Right cardiac atrium (tissue), 5 donors: Measurements from ENCODE around the gene TMEM114. TPM values are rescaled to one million over a fixed set of nuclear protein-coding genes. Genes with fewer than 3 reads are reported as not detected.
A peak's percentile ranks its signal among the peaks of the same experiment; 100 is the strongest.

Experiments
- ATAC-seq, 2 donors: fragments of 200-7000 bp; cut with Tn5 transposase; one replicate each; pipeline versions ENCODE4 v1.8.0 to v1.9.1; 2020; ENCODE audit warnings: moderate library complexity in 2 of 2, mild to moderate bottlenecking in 1 of 2
- DNase-seq, 3 donors: peaks; one replicate each; pipeline ENCODE4 v3.0.0-alpha.2; 2020
- H3K27ac ChIP-seq: one replicate; pipeline ENCODE4 v1.5.1; 2013; ENCODE audit warnings: mild to moderate bottlenecking, low read length, control low read depth, moderate library complexity
- H3K27me3 ChIP-seq: one replicate; pipeline ENCODE4 v1.6.1; 2013; ENCODE audit not compliant: control insufficient read depth, insufficient read depth
- H3K4me1 ChIP-seq: one replicate; pipeline ENCODE4 v1.6.1; 2013; ENCODE audit warnings: low read length; ENCODE audit not compliant: control insufficient read depth, insufficient read depth
- H3K4me3 ChIP-seq: one replicate; pipeline ENCODE4 v1.5.1; 2013; ENCODE audit warnings: low read length, control low read depth
- H3K9me3 ChIP-seq: one replicate; pipeline ENCODE4 v1.6.1; 2013; ENCODE audit warnings: low read length; ENCODE audit not compliant: control insufficient read depth
- WGBS: extraction: QIAGEN DNeasy Blood & Tissue Kit; methylation state at CpG from one replicate; pipeline ENCODE4 v1.1.7; 2013; 5-methylcytosine and 5-hydroxymethylcytosine counted together
- intact Hi-C, 4 donors: fragments of 100-400 bp; cut with DNase I; formaldehyde crosslinking; loops; one replicate each; pipeline versions ENCODE4 v1.11.0 to v1.14.0; 2022 to 2023
- polyA plus RNA-seq: library from polyadenylated mRNA; stranded (reverse); fragments of 200-250 nt; gene quantifications from one replicate; pipeline ENCODE4 v1.2.3, GENCODE V29; 2013
- total RNA-seq, 4 donors: library from RNA; stranded (reverse); fragmentation: NEBNext Ultra II Directional; extraction: Animal tissue kit (Norgen Biotek cat#: 25700); gene quantifications; one replicate each; pipeline ENCODE4 v1.2.1, GENCODE V29; 2021
- donor health status: healthy with polysubstance abuse.
- donor health status: DM: no; HTN: yes; CAD: no.
- donor health status: DM: no; HTN: no; CAD: no.
- donor health status: DM: no; HTN: yes; CAD: no; lungs with severe emphysema.
- donor health status: DM: yes; HTN: yes; CAD: no.

Gene TMEM114
- total and polyA plus RNA-seq, 5 donors, result not detected

DNA sequence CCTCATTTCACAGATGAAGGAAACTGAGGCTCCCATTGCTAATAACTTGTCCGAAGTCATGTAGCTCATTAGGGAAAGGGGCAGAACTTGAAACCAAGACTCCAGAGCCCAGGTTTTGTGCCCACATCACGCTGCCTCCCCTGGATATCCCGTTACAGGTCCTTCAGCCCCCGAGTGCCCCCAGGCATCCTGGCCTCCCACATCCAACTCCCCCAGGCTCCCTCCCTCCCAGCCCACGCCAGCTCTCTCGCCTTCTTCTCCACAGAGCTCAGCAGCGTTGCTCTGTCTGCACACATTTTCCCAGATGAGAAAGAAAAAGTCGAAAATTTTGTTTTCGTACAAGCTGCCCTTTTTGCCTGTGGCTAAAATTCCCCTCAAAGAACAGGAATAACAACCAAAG is 16.9 kb upstream of the TMEM114 start:
- no peaks in the 10 kb centered on the region for H3K9me3 ChIP-seq
- 72% methylated on average over 9 of the region's 9 CpGs for WGBS
- no peak for ATAC-seq
- H3K4me3 ChIP-seq, result no peak overlapping the region
- H3K27me3 ChIP-seq, result no peaks in the 10 kb centered on the region
- no peak for DNase-seq
- H3K27ac ChIP-seq, result no peak overlapping the region
- intact Hi-C loops, result no loop called here
- H3K4me1 ChIP-seq, result no peaks in the 10 kb centered on the region

- no peaks in the 10 kb centered on the region for H3K27me3 ChIP-seq
- peaks cover 1% of the 10 kb centered on the region for H3K9me3 ChIP-seq
- intact Hi-C loops, result no loop called here
- no peak overlapping the region for H3K27ac ChIP-seq
- no peak overlapping the region for H3K4me3 ChIP-seq
- no peak for ATAC-seq
- no peak for DNase-seq
- H3K4me1 ChIP-seq, result no peaks in the 10 kb centered on the region
Observed at GRCh38 chr16:8605554-8605953, 15.2 kb upstream of the TMEM114 start.

GRCh38 chr16:8600144-8600775 is 9.9 kb upstream of the TMEM114 start:
- DNase-seq, result no peak
- H3K4me1 ChIP-seq, result no peaks in the 10 kb centered on the region
- H3K27ac ChIP-seq, result no peak overlapping the region
- peak; percentile 26 to 43 for ATAC-seq
- H3K9me3 ChIP-seq, result peaks cover 3% of the 10 kb centered on the region
- no peaks in the 10 kb centered on the region for H3K27me3 ChIP-seq
- 50% methylated on average over 11 of the region's 11 CpGs for WGBS
- H3K4me3 ChIP-seq, result no peak overlapping the region
- intact Hi-C loops, result no loop called here

- no peaks in the 10 kb centered on the region for H3K27me3 ChIP-seq
- no peaks in the 10 kb centered on the region for H3K4me1 ChIP-seq
- DNase-seq (no peak), ATAC-seq (no peak)
- no peak overlapping the region for H3K4me3 ChIP-seq
- H3K9me3 ChIP-seq, result peaks cover 2% of the 10 kb centered on the region
- intact Hi-C loops, result no loop called here
- H3K27ac ChIP-seq, result no peak overlapping the region
- 89% methylated on average over 1 of the region's 1 CpG for WGBS
Observed at GRCh38 chr16:8596581-8596980, 6.3 kb upstream of the TMEM114 start.

DNA sequence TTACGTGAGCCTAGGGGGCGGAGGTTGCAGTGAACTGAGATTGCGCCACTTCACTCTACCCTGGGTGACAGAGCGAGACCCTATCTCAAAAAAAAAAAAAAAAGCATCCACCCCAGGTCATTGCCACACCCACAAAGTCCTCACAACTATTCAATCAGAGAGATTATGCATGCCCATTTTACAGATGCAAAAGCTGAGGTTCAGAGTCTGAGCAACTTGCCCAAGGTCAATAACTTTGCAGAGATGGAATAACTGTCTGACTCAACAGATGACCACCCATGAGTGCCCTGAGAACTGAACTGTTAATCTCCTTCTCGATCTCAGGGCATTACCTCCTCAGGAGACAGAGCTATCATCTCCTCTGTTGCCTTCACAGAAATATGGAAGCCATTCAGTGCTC is 5.5 kb upstream of the TMEM114 start:
- Histone ChIP-seq H3K9me3 (peaks cover 2% of the 10 kb centered on the region), H3K4me3 (no peak overlapping the region), H3K27me3 (no peaks in the 10 kb centered on the region), H3K27ac (no peak overlapping the region), H3K4me1 (no peaks in the 10 kb centered on the region)
- WGBS, result 91% methylated on average over 5 of the region's 5 CpGs
- DNase-seq (no peak), ATAC-seq (no peak)
- intact Hi-C loops, result no loop called here

DNA sequence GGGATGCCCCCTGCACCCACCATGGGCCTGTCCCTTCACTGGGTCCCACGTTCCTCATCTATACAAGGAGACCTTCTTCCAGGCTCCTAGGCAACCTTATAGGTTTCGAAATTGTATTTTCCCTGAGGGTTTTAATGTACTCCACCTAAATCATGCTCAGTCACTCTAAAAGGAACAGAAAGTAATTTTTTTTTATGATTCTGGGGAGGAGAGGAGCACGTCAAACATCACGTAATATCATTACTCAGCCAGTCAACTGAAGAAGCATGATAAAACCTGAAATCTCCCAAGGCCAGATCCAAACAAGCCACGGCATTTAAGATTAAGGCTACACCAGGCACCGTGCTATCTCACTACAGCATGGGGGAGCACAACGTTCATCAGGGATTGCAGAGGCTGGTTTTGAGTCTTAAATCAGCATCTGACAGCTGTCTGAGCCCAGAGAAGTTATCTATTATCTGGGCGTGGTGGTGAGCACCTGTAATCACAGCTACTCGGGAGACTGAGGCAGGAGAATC is 3.9 kb upstream of the TMEM114 start:
- H3K4me3 ChIP-seq, result no peak overlapping the region
- no peak overlapping the region for H3K27ac ChIP-seq
- H3K27me3 ChIP-seq, result no peaks in the 10 kb centered on the region
- no peak for DNase-seq
- no peak for ATAC-seq
- WGBS, result 38% methylated on average over 9 of the region's 9 CpGs
- intact Hi-C loops, result no loop called here
- H3K9me3 ChIP-seq, result peaks cover 2% of the 10 kb centered on the region
- H3K4me1 ChIP-seq, result no peaks in the 10 kb centered on the region

- no peak for ATAC-seq
- Histone ChIP-seq H3K27ac (no peak overlapping the region), H3K27me3 (no peaks in the 10 kb centered on the region), H3K4me1 (no peaks in the 10 kb centered on the region), H3K4me3 (no peak overlapping the region), H3K9me3 (peaks cover under 1% of the 10 kb centered on the region)
- intact Hi-C loops, result no loop called here
- 93% methylated on average over 3 of the region's 3 CpGs for WGBS
- DNase-seq, result no peak
Observed at GRCh38 chr16:8591451-8591850, 1.1 kb upstream of the TMEM114 start.

- intact Hi-C loops, result no loop called here
- WGBS, result 94% methylated on average over 3 of the region's 3 CpGs
- no peaks in the 10 kb centered on the region for H3K27me3 ChIP-seq
Observed at GRCh38 chr16:8590811-8591210, 500 bp upstream of the TMEM114 start.

DNA sequence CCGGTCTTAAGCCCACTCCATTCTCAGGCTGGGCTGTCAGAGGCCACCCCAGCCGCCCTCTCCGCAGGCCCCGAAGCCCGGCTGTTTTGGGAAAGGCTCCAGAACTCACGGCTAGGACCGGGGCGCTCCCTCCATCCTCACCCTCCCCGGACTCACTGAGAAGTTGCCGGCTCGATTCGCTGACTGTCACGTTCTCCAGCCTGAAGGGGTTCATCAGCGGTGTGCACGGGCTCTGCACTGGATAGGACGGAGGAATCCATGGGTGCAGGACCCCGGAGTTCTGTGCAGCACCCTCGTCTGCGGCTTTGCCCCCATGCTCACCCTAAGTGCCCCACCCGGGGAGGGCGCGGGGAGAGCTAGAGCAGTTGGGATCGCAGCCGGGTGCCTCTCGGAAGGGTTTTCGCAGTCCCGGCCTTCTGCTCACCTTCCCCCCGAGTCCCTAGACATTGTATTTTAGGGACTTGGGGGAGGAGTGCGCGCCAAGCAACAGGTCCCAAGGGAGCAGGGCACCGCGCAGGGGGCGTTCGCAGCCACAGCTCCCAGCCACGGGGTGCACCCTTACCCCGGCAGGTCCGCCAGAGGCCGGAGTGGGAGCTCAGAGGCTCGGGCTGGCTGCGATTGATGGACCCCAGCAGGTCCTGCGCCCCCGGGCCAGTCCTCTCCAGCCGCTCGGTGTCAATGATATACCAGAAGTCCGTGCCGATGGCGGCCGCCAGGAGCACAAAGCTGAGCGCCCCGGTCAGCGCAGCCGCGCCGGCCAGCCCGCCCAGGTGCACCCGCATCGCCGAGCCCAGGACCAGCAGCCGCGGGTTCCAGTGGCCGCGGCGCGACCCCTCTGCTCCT is 1.0 kb downstream of the TMEM114 start:
- H3K4me3 ChIP-seq, result no peak overlapping the region
- H3K27ac ChIP-seq, result no peak overlapping the region
- WGBS, result 1% methylated on average over 64 of the region's 64 CpGs
- ATAC-seq, result no peak
- no peaks in the 10 kb centered on the region for H3K4me1 ChIP-seq
- intact Hi-C loops, result no loop called here
- no peaks in the 10 kb centered on the region for H3K27me3 ChIP-seq
- DNase-seq, result no peak
- no peaks in the 10 kb centered on the region for H3K9me3 ChIP-seq

More at GRCh38 chr16:8590811-8591210, 500 bp upstream of the TMEM114 start:
- Histone ChIP-seq H3K27ac (no peak overlapping the region), H3K4me3 (no peak overlapping the region), H3K9me3 (no peaks in the 10 kb centered on the region), H3K4me1 (no peaks in the 10 kb centered on the region)
- no peak for DNase-seq
- no peak for ATAC-seq

DNA sequence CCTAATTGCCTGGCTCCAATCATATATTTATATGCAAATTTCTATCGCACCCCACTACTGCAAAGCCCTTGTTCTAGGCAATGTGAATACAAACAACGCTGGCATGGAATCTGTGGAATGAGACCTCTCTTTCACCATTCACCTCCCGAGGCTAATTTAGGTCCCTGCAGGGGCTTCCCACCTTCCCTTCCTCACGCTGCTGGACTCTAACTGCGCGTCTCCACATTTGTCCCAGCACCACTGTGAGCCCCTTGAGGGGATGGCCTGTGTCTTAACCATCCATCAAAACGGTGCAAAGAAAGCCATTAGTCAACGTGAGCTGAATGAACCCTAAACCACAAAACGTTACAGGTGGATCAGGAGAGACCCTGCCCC is 1.6 kb downstream of the TMEM114 start:
- Histone ChIP-seq H3K4me1 (no peaks in the 10 kb centered on the region), H3K27me3 (no peaks in the 10 kb centered on the region), H3K9me3 (no peaks in the 10 kb centered on the region), H3K4me3 (no peak overlapping the region), H3K27ac (no peak overlapping the region)
- no peak for ATAC-seq
- DNase-seq, result no peak
- intact Hi-C loops, result no loop called here
- 4% methylated on average over 9 of the region's 9 CpGs for WGBS

GRCh38 chr16:8587065-8587464 is 3.2 kb downstream of the TMEM114 start:
- no peak overlapping the region for H3K4me3 ChIP-seq
- no peaks in the 10 kb centered on the region for H3K9me3 ChIP-seq
- DNase-seq, result no peak
- no peak for ATAC-seq
- no peaks in the 10 kb centered on the region for H3K4me1 ChIP-seq
- intact Hi-C loops, result no loop called here
- H3K27ac ChIP-seq, result no peak overlapping the region
- H3K27me3 ChIP-seq, result no peaks in the 10 kb centered on the region
